OCI-LY7 (cell line): ENCODE data around the gene COP1. TPM values are rescaled to one million over a fixed set of nuclear protein-coding genes. Genes with fewer than 3 reads are reported as not detected.
A peak's percentile ranks its signal among the peaks of the same experiment; 100 is the strongest.

Experiments
- BruUV-seq: library from RNA; stranded (reverse); fragments of 400-500 nt; replicated peaks from 2 replicates; lab custom pipeline; 2021; lab: Mats Ljungman, UMichigan
- CTCF ChIA-PET: fragments of 300-600 bp; sonication (Branson Sonifier 250); formaldehyde crosslinking; loops from one replicate; lab custom pipeline; 2022; ENCODE audit warnings: antibody characterized with exemption; ENCODE audit not compliant: unreplicated experiment; lab: Charles Lee
- POLR2A ChIA-PET: fragments of 300-600 bp; sonication (Branson Sonifier 250); formaldehyde crosslinking; loops from one replicate; lab custom pipeline; 2022; ENCODE audit warnings: antibody characterized with exemption; lab: Charles Lee
- DNase-seq: peaks from one replicate; pipeline ENCODE4 v3.0.0-alpha.2; 2015; ENCODE audit warnings: low spot score
- H2AFZ ChIP-seq: fragments of 200-600 bp; sonication (generic), shearing (Covaris generic); 2 replicates; pipeline ENCODE4 v1.6.1; 2014; ENCODE audit warnings: mild to moderate bottlenecking, antibody characterized with exemption, low read length, moderate library complexity
- H3K27ac ChIP-seq: fragments of 200-600 bp; sonication (generic); 2 replicates; pipeline ENCODE4 v1.5.1; 2014; ENCODE audit warnings: mixed run types, low read depth, mild to moderate bottlenecking, moderate library complexity, low read length, inconsistent platforms; ENCODE audit not compliant: poor library complexity, severe bottlenecking
- H3K36me3 ChIP-seq: fragments of 200-600 bp; sonication (generic); 2 replicates; pipeline ENCODE4 v1.6.1; 2014; ENCODE audit warnings: mild to moderate bottlenecking, antibody characterized with exemption, low read length, moderate library complexity, mixed read lengths; ENCODE audit not compliant: insufficient read depth
- H3K4me1 ChIP-seq: fragments of 200-600 bp; sonication (generic); 2 replicates; pipeline ENCODE4 v1.5.1; 2014; ENCODE audit warnings: mild to moderate bottlenecking, low read length; ENCODE audit not compliant: insufficient read depth, poor library complexity, severe bottlenecking
- H3K4me2 ChIP-seq: fragments of 200-600 bp; sonication (generic); 2 replicates; pipeline ENCODE4 v1.6.1; 2014; ENCODE audit warnings: mild to moderate bottlenecking, low read length
- H3K4me3 ChIP-seq: fragments of 200-600 bp; sonication (generic); 2 replicates; pipeline ENCODE4 v1.5.1; 2014; ENCODE audit warnings: mild to moderate bottlenecking, low read depth, low read length; ENCODE audit not compliant: poor library complexity, severe bottlenecking
- H3K79me2 ChIP-seq: fragments of 200-600 bp; sonication (generic); 2 replicates; pipeline ENCODE4 v1.6.1; 2016; ENCODE audit warnings: low read depth, mild to moderate bottlenecking, low read length, moderate library complexity, mixed read lengths; ENCODE audit not compliant: insufficient read depth
- H3K9me2 ChIP-seq: fragments of 200-600 bp; sonication (generic); 2 replicates; pipeline ENCODE4 v1.6.1; 2016; ENCODE audit warnings: mild to moderate bottlenecking, low read length, mixed read lengths; ENCODE audit not compliant: insufficient read depth
- H3K9me3 ChIP-seq: fragments of 200-600 bp; sonication (generic); 2 replicates; pipeline ENCODE4 v1.6.1; 2014; ENCODE audit warnings: mild to moderate bottlenecking, mixed run types, low read length, mixed read lengths
- H4K20me1 ChIP-seq: fragments of 200-600 bp; sonication (generic); 2 replicates; pipeline ENCODE4 v1.6.1; 2014; ENCODE audit warnings: mild to moderate bottlenecking, antibody characterized with exemption, low read length, moderate library complexity, mixed read lengths; ENCODE audit not compliant: insufficient read depth
- EZH2phosphoT487 ChIP-seq: fragments of 200-600 bp; sonication (generic); IDR thresholded peaks from 2 replicates; pipeline ENCODE4 v1.6.1; 2018; ENCODE audit warnings: low read depth, borderline replicate concordance, mild to moderate bottlenecking, mixed run types, antibody characterized with exemption, low read length, moderate library complexity, mixed read lengths
- intact Hi-C: fragments of 100-400 bp; cut with micrococcal nuclease; formaldehyde crosslinking; loops from one replicate; pipeline ENCODE4 v1.10.0; 2022; ENCODE audit not compliant: unreplicated experiment
- total RNA-seq, 2 experiments: library from RNA; depleted of rRNA in 1 of 2; stranded (reverse); fragments of >200 nt in 1 of 2; shearing (Covaris generic) in 1 of 2; gene quantifications; 2 replicates each; pipeline ENCODE4 v1.2.3, GENCODE V29; 2014 to 2022
- TF ChIP-seq, protein P1 (sequence below): fragments of 200-600 bp; sonication (generic); conservative IDR thresholded peaks from 2 replicates; pipeline ENCODE4 v1.5.1; 2014; ENCODE audit warnings: mild to moderate bottlenecking, antibody characterized with exemption, low read length, moderate library complexity, mixed read lengths

COP1 gene
- total RNA-seq, 2 experiments from 2014 or later: 75.2 to 76.9 TPM

DNA sequence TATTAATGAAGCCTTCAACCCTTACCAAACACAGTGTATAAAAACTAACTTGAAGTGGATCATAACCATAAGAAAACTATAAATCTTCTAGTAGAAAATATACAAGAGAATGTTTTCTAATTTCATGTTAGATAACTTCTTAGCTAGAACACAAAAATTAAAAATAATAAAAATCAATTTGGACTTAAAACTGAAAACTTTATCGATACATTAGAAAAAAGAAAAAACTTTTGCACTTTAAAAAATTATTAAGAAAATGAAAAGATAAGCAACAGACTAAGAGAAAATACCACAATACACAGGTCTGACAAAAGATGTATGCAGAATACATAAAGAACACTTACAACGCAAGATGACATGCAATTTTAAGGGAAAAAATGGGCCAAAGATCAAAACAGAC, 8.7 kb downstream of the COP1 start:
- H3K79me2 ChIP-seq: peaks cover 100% of the 10 kb centered on the region
- H4K20me1 ChIP-seq: peaks cover 22% of the 10 kb centered on the region; the same call in 1 of the 2 replicates
- H3K9me3 ChIP-seq: peaks cover 21% of the 10 kb centered on the region; the same call in 1 of the 2 replicates
- H3K4me3 ChIP-seq: no peak overlapping the region
- ChIA-PET CTCF (no interaction called here), POLR2A (interaction anchor here (1.0 kb wide), 1 partner anchor 9 kb away, joined by 3 read pairs; the partner anchor contains the start of gene COP1)
- no peak overlapping the region for H2AFZ ChIP-seq
- intact Hi-C loops: no loop called here
- no peak for DNase-seq
- H3K36me3 ChIP-seq: peaks cover 34% of the 10 kb centered on the region
- no peak overlapping the region for H3K27ac ChIP-seq
- no peak overlapping the region for H3K4me2 ChIP-seq
- no peaks in the 10 kb centered on the region for H3K9me2 ChIP-seq
- peaks cover 51% of the 10 kb centered on the region for H3K4me1 ChIP-seq
- no peak for TF ChIP-seq EZH2phosphoT487
- TF ChIP-seq, protein P1, sequence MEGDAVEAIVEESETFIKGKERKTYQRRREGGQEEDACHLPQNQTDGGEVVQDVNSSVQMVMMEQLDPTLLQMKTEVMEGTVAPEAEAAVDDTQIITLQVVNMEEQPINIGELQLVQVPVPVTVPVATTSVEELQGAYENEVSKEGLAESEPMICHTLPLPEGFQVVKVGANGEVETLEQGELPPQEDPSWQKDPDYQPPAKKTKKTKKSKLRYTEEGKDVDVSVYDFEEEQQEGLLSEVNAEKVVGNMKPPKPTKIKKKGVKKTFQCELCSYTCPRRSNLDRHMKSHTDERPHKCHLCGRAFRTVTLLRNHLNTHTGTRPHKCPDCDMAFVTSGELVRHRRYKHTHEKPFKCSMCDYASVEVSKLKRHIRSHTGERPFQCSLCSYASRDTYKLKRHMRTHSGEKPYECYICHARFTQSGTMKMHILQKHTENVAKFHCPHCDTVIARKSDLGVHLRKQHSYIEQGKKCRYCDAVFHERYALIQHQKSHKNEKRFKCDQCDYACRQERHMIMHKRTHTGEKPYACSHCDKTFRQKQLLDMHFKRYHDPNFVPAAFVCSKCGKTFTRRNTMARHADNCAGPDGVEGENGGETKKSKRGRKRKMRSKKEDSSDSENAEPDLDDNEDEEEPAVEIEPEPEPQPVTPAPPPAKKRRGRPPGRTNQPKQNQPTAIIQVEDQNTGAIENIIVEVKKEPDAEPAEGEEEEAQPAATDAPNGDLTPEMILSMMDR: no peak
- BruUV-seq: no TSS peak

DNA sequence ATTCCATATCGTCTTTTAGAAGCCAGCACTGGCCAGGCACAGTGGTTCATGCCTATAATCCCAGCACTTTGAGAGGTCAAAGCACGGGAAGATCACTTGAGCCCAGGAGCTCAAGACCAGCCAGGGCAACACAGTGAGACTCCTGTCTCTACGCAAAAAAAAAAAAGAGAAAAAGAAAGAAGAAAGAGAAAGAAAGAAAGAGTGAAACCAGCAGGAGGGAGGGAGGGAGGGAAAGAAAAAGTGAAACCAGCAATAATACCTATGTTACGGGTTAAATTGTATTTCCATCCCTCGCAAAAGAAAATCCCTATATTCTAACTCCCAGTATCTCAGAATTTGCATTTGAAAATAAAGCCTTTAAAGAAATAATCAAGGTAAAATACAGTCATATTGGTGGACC, 10.4 kb downstream of the COP1 start:
- no TSS peak for BruUV-seq
- H3K4me2 ChIP-seq: peak overlapping the region; percentile 45
- ChIA-PET CTCF (no interaction called here), POLR2A (interaction anchor here (0.6 to 3.0 kb wide), 2 partner anchors 11 to 1782 kb away, joined by 3 to 25 read pairs; no protein-coding TSS in a partner anchor)
- H3K79me2 ChIP-seq: peaks cover 100% of the 10 kb centered on the region
- H2AFZ ChIP-seq: no peak overlapping the region
- no peaks in the 10 kb centered on the region for H3K9me2 ChIP-seq
- peaks cover 26% of the 10 kb centered on the region; the same call in 1 of the 2 replicates for H4K20me1 ChIP-seq
- TF ChIP-seq, protein P1: no peak
- TF ChIP-seq EZH2phosphoT487: no peak
- DNase-seq: no peak
- peaks cover 39% of the 10 kb centered on the region for H3K4me1 ChIP-seq
- no peak overlapping the region for H3K27ac ChIP-seq
- peaks cover 34% of the 10 kb centered on the region for H3K36me3 ChIP-seq
- H3K9me3 ChIP-seq: peaks cover 21% of the 10 kb centered on the region; the same call in 1 of the 2 replicates
- H3K4me3 ChIP-seq: no peak overlapping the region
- intact Hi-C loops: no loop called here

DNA sequence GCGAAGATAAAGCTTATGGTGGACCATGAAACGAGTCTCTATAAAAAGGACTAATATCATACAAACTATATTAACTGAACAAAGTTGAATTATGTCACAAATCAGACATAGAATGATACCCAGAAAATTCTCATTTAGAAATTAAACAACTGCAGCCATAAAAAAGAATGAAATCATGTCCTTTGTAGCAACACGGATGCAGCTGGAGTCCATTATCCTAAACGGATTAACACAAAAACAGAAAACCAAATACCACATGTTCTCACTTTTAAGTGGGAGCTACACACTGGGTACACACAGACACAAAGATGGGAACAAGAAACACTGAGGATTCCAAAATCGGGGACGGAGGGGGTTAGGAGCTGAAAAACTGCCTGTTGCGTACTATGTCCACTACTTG, 11.5 kb downstream of the COP1 start:
- H3K79me2 ChIP-seq: peaks cover 100% of the 10 kb centered on the region
- peaks cover 40% of the 10 kb centered on the region for H3K36me3 ChIP-seq
- H3K4me3 ChIP-seq: no peak overlapping the region
- H3K27ac ChIP-seq: no peak overlapping the region
- peaks cover 27% of the 10 kb centered on the region for H3K4me1 ChIP-seq
- no peaks in the 10 kb centered on the region for H3K9me2 ChIP-seq
- DNase-seq: no peak
- TSS peak; percentile 5 for BruUV-seq
- H3K9me3 ChIP-seq: peaks cover 23% of the 10 kb centered on the region
- POLR2A ChIA-PET: interaction anchor here (0.6 to 3.0 kb wide), 3 partner anchors 8 to 1398 kb away, joined by 3 to 25 read pairs (median 6); no protein-coding TSS in a partner anchor
- H2AFZ ChIP-seq: no peak overlapping the region
- CTCF ChIA-PET: interaction anchor here (1.9 kb wide), 1 partner anchor 9 kb away, joined by 4 read pairs; no protein-coding TSS in a partner anchor
- TF ChIP-seq, protein P1: no peak
- no peak for TF ChIP-seq EZH2phosphoT487
- peaks cover 24% of the 10 kb centered on the region; the same call in 1 of the 2 replicates for H4K20me1 ChIP-seq
- intact Hi-C loops: no loop called here
- no peak overlapping the region for H3K4me2 ChIP-seq
